Suppressor macrophage treated with lipopolysaccharide for 4 hours (primary cell): ENCODE results near the gene TCEA3.
A peak's percentile ranks its signal among the peaks of the same experiment; 100 is the strongest.

ENCODE experiments used
- DNase-seq: peaks from one replicate; pipeline ENCODE4 v3.0.0-alpha.2; 2020

Gene TCEA3

GRCh38 chr1:23419180-23419579 lies 5.4 kb downstream of the TCEA3 start:
- DNase-seq, result no peak

- DNase-seq, result no peak
These were observed 7.0 kb downstream of the TCEA3 start for GRCh38 chr1:23417570-23417969.

GRCh38 chr1:23416964-23417363 lies 7.6 kb downstream of the TCEA3 start:
- no peak for DNase-seq

- DNase-seq, result no peak
These were observed 15.7 kb downstream of the TCEA3 start for GRCh38 chr1:23408797-23409290.

GRCh38 chr1:23407016-23407630 lies 17.4 kb downstream of the TCEA3 start:
- DNase-seq, result no peak

- no peak for DNase-seq
These were observed 18.6 kb downstream of the TCEA3 start for GRCh38 chr1:23405946-23406345.

GRCh38 chr1:23403735-23404486 lies 20.6 kb downstream of the TCEA3 start:
- peak; percentile 87 for DNase-seq

GRCh38 chr1:23403355-23403734 lies 21.2 kb downstream of the TCEA3 start:
- DNase-seq, result no peak

GRCh38 chr1:23403038-23403336 lies 21.6 kb downstream of the TCEA3 start:
- peak; percentile 31 for DNase-seq

- peak; percentile 97 for DNase-seq
These were observed 22.1 kb downstream of the TCEA3 start for GRCh38 chr1:23402286-23403037.

GRCh38 chr1:23401313-23401712 lies 23.2 kb downstream of the TCEA3 start:
- DNase-seq, result no peak

GRCh38 chr1:23400324-23401114 lies 24.0 kb downstream of the TCEA3 start:
- no peak for DNase-seq

- no peak for DNase-seq
These were observed 25.3 kb downstream of the TCEA3 start for GRCh38 chr1:23399229-23399628.

GRCh38 chr1:23397908-23398307 lies 26.6 kb downstream of the TCEA3 start:
- DNase-seq, result no peak

GRCh38 chr1:23396380-23396779 lies 28.2 kb downstream of the TCEA3 start:
- no peak for DNase-seq

- no peak for DNase-seq
These were observed 28.7 kb downstream of the TCEA3 start for GRCh38 chr1:23395849-23396248.

- no peak for DNase-seq
These were observed 29.3 kb downstream of the TCEA3 start for GRCh38 chr1:23395154-23395724.

- peak; percentile 38 for DNase-seq
These were observed 29.9 kb downstream of the TCEA3 start for GRCh38 chr1:23394684-23395083.

- DNase-seq, result no peak
These were observed 30.4 kb downstream of the TCEA3 start for GRCh38 chr1:23394181-23394580.

GRCh38 chr1:23393706-23394105 lies 30.8 kb downstream of the TCEA3 start:
- DNase-seq, result no peak

- DNase-seq, result no peak
These were observed 32.3 kb downstream of the TCEA3 start for GRCh38 chr1:23392125-23392855.

- no peak for DNase-seq
These were observed 34.7 kb downstream of the TCEA3 start for GRCh38 chr1:23389837-23390321.
